Measurements from ENCODE around the gene NPAS3.

The NPAS3 gene

DNA sequence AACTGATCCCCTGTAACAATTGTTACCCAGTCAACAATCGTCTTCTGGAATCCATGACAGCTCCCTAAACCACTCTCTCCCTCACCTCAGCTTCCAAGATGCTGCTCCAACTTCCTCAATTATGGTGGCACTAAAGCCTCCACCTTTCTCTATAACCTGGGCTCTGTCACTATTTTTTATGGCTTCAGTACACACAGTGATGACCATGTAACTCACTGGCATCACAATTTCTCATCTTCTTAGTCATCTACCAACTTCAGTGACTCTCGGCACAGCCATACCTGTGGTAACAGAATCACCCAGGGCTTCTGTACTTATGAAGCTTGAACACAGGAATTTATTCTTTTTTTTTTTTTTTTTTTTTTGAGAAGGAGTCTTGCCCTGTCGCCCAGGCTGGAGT is 32.0 kb upstream of the NPAS3 start:
- no peak for DNase-seq (ENCODE audit: low read depth)
- H3K4me3 ChIP-seq (ENCODE audit: low read depth, low read length): no peak overlapping the region
- TF ChIP-seq, protein P1, sequence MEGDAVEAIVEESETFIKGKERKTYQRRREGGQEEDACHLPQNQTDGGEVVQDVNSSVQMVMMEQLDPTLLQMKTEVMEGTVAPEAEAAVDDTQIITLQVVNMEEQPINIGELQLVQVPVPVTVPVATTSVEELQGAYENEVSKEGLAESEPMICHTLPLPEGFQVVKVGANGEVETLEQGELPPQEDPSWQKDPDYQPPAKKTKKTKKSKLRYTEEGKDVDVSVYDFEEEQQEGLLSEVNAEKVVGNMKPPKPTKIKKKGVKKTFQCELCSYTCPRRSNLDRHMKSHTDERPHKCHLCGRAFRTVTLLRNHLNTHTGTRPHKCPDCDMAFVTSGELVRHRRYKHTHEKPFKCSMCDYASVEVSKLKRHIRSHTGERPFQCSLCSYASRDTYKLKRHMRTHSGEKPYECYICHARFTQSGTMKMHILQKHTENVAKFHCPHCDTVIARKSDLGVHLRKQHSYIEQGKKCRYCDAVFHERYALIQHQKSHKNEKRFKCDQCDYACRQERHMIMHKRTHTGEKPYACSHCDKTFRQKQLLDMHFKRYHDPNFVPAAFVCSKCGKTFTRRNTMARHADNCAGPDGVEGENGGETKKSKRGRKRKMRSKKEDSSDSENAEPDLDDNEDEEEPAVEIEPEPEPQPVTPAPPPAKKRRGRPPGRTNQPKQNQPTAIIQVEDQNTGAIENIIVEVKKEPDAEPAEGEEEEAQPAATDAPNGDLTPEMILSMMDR (IDR thresholded peaks at IDR 0.05; ENCODE audit: low read depth, low read length, missing control alignments): no peak
- in situ Hi-C loops (cut with HindIII; ENCODE audit: low sequenced_read_pairs): loop anchor here (25.0 kb wide), 1 partner anchor 881 kb away; no protein-coding TSS in a partner anchor

DNA sequence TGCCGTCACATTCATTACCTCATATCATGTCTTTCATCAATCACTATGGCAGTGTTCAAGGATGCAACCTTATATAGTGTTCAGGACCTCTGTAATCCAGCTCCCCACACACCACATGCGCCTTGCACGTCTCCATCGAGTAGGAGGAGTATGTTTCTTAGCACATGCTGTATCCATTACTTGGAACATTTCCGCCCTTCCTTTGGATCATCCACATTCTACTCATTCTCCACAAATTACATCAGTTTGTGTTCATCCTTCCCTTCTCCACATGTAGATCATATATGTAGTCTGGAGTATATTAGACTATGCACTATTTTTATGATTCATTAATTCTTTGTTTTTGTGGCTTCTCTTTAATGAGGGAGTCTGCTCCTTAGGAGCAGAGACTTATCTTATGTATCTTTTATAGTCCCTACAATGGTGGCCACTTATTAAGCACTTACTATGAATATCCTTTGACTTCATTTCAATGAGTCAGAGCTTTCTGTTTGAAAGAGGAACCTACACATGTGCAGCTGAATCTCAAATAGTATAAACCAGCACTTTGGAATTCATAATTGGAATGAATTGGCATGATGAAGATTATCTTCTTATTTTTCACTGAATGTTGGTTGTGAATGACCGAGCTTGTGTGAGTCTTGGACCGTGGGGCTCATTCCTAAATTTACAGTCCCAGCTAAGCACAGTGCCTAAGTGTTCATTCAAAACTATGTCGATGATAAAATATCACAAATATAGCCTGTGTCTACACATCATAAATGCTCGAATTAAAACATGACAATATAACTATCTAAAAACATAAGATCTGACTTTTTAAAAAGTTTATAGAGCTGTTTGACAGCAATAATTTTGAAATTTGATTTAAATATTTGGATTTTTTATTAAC is 30.2 kb upstream of the NPAS3 start:
- in situ Hi-C loops (cut with HindIII; ENCODE audit: low sequenced_read_pairs): loop anchor here (25.0 kb wide), 1 partner anchor 879 kb away; no protein-coding TSS in a partner anchor
- TF ChIP-seq, protein P1 (IDR thresholded peaks at IDR 0.05; ENCODE audit: low read depth, low read length, missing control alignments): no peak
- DNase-seq (ENCODE audit: low read depth): no peak
- H3K4me3 ChIP-seq (ENCODE audit: low read depth, low read length): no peak overlapping the region

- TF ChIP-seq, protein P1 (IDR thresholded peaks at IDR 0.05; ENCODE audit: low read depth, low read length, missing control alignments): peak; percentile 62
- DNase-seq (ENCODE audit: low read depth): no peak
- in situ Hi-C loops (cut with HindIII; ENCODE audit: low sequenced_read_pairs): loop anchor here (10.0 to 25.0 kb wide), 3 partner anchors 89 to 874 kb away; no protein-coding TSS in a partner anchor
- no peak overlapping the region for H3K4me3 ChIP-seq (ENCODE audit: low read depth, low read length)
These were observed 25.0 kb upstream of the NPAS3 start for GRCh38 chr14:32913725-32914124.

DNA sequence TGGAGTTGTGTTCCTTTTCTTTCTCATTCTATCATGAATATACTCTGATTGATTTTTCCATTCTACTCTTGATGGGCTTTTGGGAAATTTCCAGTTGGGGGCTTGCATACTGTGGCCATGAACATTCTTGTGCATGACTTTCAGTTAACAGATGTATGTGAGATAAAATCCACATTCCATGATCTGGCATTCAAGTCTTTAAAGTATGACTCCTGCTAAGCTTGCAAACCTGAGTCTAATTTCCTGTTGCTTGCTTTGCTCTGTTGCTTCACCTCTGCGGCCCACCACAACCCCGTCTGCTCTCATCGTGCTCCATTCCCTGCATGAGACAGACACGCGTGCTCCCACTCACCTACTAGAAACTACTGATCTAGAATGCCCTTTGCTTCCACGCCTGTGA is 24.3 kb upstream of the NPAS3 start:
- in situ Hi-C loops (cut with HindIII; ENCODE audit: low sequenced_read_pairs): loop anchor here (10.0 to 25.0 kb wide), 3 partner anchors 90 to 873 kb away; no protein-coding TSS in a partner anchor
- TF ChIP-seq, protein P1 (IDR thresholded peaks at IDR 0.05; ENCODE audit: low read depth, low read length, missing control alignments): no peak
- H3K4me3 ChIP-seq (ENCODE audit: low read depth, low read length): no peak overlapping the region
- DNase-seq (ENCODE audit: low read depth): no peak

GRCh38 chr14:32920696-32921276 is 17.9 kb upstream of the NPAS3 start:
- DNase-seq (ENCODE audit: low read depth): no peak
- no peak overlapping the region for H3K4me3 ChIP-seq (ENCODE audit: low read depth, low read length)
- TF ChIP-seq, protein P1 (IDR thresholded peaks at IDR 0.05; ENCODE audit: low read depth, low read length, missing control alignments): no peak
- in situ Hi-C loops (cut with HindIII; ENCODE audit: low sequenced_read_pairs): loop anchor here (25.0 kb wide), 1 partner anchor 867 kb away; no protein-coding TSS in a partner anchor

DNA sequence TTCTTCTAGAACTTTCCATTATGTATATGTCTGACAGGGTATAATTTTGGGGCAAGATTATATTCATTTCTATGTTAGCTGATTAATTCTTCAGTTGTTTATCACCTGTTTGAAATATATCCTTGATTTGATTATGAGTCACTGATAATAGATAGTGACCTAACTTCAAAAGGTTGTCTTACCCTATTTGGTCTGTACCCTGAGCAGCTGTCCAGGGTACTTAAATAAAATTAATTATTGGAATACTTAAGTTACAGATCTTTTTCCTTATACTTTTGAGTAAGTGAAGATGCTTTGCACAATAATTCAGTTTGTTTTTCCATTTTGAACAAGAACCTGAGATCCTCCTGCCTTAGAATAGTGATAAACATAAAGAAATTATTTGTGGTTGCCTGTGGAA is 13.2 kb upstream of the NPAS3 start:
- TF ChIP-seq, protein P1 (IDR thresholded peaks at IDR 0.05; ENCODE audit: low read depth, low read length, missing control alignments): no peak
- in situ Hi-C loops (cut with HindIII; ENCODE audit: low sequenced_read_pairs): no loop called here
- H3K4me3 ChIP-seq (ENCODE audit: low read depth, low read length): no peak overlapping the region
- DNase-seq (ENCODE audit: low read depth): no peak

Measured in astrocyte of the cerebellum (primary cell).